A549 (cell line): ENCODE data around the gene ZDHHC19.

ENCODE experiments used
- CEBPB ChIP-seq, 2 experiments: fragments of >200 bp in 1 of 2; sonication (Bioruptor Twin) in 1 of 2; formaldehyde crosslinking in 1 of 2; IDR thresholded peaks; 2 replicates each; pipeline ENCODE4 v1.6.1; 2012 to 2016
- POLR2A ChIP-seq: IDR thresholded peaks from 2 replicates; pipeline ENCODE4 v1.6.1; 2012; ENCODE audit warnings: mild to moderate bottlenecking, low read length
- RAD21 ChIP-seq, 2 experiments: fragments of >200 bp in 1 of 2; sonication (Bioruptor Twin) in 1 of 2; formaldehyde crosslinking in 1 of 2; IDR thresholded peaks in 1 of 2; conservative IDR thresholded peaks in 1 of 2; 2 replicates in 1 of 2; 3 replicates in 1 of 2; pipeline ENCODE4 v1.6.1; 2012 to 2018; ENCODE audit warnings: inconsistent platforms in 1 of 2
- USF2 ChIP-seq: fragments of 450-650 bp; IDR thresholded peaks from 2 replicates; pipeline ENCODE4 v1.6.1; 2014; ENCODE audit warnings: antibody characterized with exemption

GRCh38 chr3:196241704-196242103, 30.5 kb upstream of the ZDHHC19 start:
- TF ChIP-seq POLR2A, result no peak
- no peak for TF ChIP-seq CEBPB (IDR thresholded peaks at IDR 0.05)
- TF ChIP-seq RAD21 (conservative IDR thresholded peaks at IDR 0.05 in 1 of 2, IDR thresholded peaks at IDR 0.05 in 1 of 2), result no peak
- TF ChIP-seq USF2, result no peak
